Measurements from ENCODE around the gene PPIL4.

PPIL4 gene

DNA sequence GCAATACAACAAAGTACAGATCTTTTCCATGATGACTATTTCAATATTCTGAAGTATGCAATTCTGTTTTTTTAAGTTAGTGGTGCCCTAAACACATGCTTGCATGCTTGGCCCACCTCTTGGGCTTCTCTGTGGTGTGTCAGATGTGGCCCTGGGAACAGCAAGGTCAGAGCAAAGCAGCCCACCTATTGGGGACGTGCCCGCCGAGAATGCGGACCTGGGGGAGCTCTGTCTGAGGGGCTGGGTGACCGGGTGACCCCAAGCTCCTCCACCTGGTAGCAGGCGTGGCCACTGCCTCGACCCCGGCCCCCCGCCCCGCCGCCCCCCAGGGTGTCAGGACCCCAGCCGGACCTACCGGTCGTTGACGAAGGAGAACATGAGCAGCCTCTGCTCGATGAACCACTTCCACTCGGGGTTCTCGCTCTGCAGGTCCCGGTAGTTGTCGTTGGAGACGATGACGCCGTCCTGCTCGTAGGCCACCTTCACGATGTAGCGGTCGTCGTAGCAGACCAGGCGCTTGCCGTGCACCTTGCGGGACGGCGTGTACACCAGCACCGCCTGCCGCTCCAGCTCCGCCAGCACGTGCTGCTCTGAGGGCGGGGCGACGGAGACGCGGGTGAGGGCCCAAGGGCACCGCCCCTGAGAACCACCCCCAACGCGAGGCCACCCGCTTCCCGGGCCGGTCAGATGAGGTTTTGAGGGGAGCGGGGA lies 89.4 kb downstream of the PPIL4 start:
- no peak for DNase-seq

- DNase-seq: no peak
Measured at GRCh38 chr6:149455031-149455732, 90.7 kb downstream of the PPIL4 start.

Data from GOT3 (cell line).